Activated naive CD4-positive, alpha-beta T cell treated with anti-CD3 and anti-CD28 coated beads for 36 hours (primary cell): ENCODE data around the gene KIR2DL3. TPM values are rescaled to one million over a fixed set of nuclear protein-coding genes. Genes with fewer than 3 reads are reported as not detected.
"Not testable (repeated sequence)": the region's sequence is repeated elsewhere in the genome, so short reads cannot be mapped to it uniquely, and the experiment has no call there.

Source experiments
- CTCF ChIA-PET: fragments of 350-600 bp; sonication (Branson Sonifier 250); formaldehyde crosslinking; loops from one replicate; lab custom pipeline; 2021; ENCODE audit warnings: antibody characterized with exemption; lab: Charles Lee
- DNase-seq: peaks from one replicate; pipeline ENCODE4 v3.0.0-alpha.2; 2020
- H3K27ac Mint-ChIP-seq: one replicate; pipeline ENCODE4 v1.8.0; 2021; ENCODE audit warnings: mild to moderate bottlenecking, mixed read lengths
- H3K27me3 Mint-ChIP-seq: one replicate; pipeline ENCODE4 v1.8.0; 2021; ENCODE audit warnings: low read depth, mixed read lengths
- H3K36me3 Mint-ChIP-seq: one replicate; pipeline ENCODE4 v1.8.0; 2021; ENCODE audit warnings: low read depth, mixed read lengths
- H3K4me1 Mint-ChIP-seq: one replicate; pipeline ENCODE4 v1.8.0; 2021; ENCODE audit warnings: low read depth, mixed read lengths
- H3K4me3 Mint-ChIP-seq: one replicate; pipeline ENCODE4 v1.8.0; 2021; ENCODE audit warnings: mild to moderate bottlenecking, moderate library complexity, mixed read lengths
- H3K9me3 Mint-ChIP-seq: one replicate; pipeline ENCODE4 v1.8.0; 2021; ENCODE audit warnings: mixed read lengths
- intact Hi-C: fragments of 100-400 bp; cut with micrococcal nuclease; formaldehyde crosslinking; loops from one replicate; pipeline ENCODE4 v1.15.1; 2023
- total RNA-seq, 2 experiments: library from RNA; stranded (reverse); gene quantifications; one replicate each; pipeline ENCODE4 v1.2.3, GENCODE V29; 2021

The KIR2DL3 gene
- total RNA-seq, result not detected

GRCh38 chr19:54738306-54738705 is at the start of gene KIR2DL3:
KIR2DL3 (plus strand) TSS chr19:54738513; CDS start chr19:54738546, 33 bp downstream.
- H3K9me3 Mint-ChIP-seq, CTCF ChIA-PET, H3K27ac Mint-ChIP-seq, DNase-seq, H3K36me3 Mint-ChIP-seq, intact Hi-C loops, H3K4me1 Mint-ChIP-seq, H3K4me3 Mint-ChIP-seq, H3K27me3 Mint-ChIP-seq: not testable (repeated sequence)

GRCh38 chr19:54691582-54692297 is 46.6 kb upstream of the KIR2DL3 start:
- peaks cover 2% of the 10 kb centered on the region for H3K9me3 Mint-ChIP-seq
- intact Hi-C loops, result no loop called here
- H3K27me3 Mint-ChIP-seq, result peaks cover 20% of the 10 kb centered on the region
- no peak overlapping the region for H3K4me3 Mint-ChIP-seq
- H3K27ac Mint-ChIP-seq, result no peak overlapping the region
- H3K36me3 Mint-ChIP-seq, result no peaks in the 10 kb centered on the region
- CTCF ChIA-PET, result no interaction called here
- DNase-seq, result no peak
- no peaks in the 10 kb centered on the region for H3K4me1 Mint-ChIP-seq

DNA sequence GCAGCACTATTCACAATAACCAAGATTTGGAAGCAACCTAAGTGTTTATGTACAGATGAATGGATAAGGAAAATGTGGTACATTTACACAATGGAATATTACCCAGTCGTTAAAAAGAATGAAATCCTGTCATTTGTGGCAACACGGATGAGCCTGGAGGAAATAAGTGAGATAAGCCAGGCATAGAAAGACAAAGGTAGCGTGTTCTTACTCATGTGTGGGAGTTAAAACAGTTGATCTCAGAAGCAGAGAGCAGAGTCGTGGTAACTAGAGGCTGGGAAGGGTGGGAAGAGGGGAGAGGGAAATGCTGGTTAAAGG is 46.1 kb upstream of the KIR2DL3 start:
- no peak for DNase-seq
- peaks cover 20% of the 10 kb centered on the region for H3K27me3 Mint-ChIP-seq
- peaks cover 2% of the 10 kb centered on the region for H3K9me3 Mint-ChIP-seq
- H3K36me3 Mint-ChIP-seq, result no peaks in the 10 kb centered on the region
- no peaks in the 10 kb centered on the region for H3K4me1 Mint-ChIP-seq
- no peak overlapping the region for H3K4me3 Mint-ChIP-seq
- no peak overlapping the region for H3K27ac Mint-ChIP-seq
- CTCF ChIA-PET, result no interaction called here
- intact Hi-C loops, result no loop called here

- no peak overlapping the region for H3K27ac Mint-ChIP-seq
- H3K4me3 Mint-ChIP-seq, result no peak overlapping the region
- DNase-seq, result no peak
- CTCF ChIA-PET, result no interaction called here
- peaks cover 2% of the 10 kb centered on the region for H3K9me3 Mint-ChIP-seq
- intact Hi-C loops, result no loop called here
- H3K36me3 Mint-ChIP-seq, result no peaks in the 10 kb centered on the region
- H3K4me1 Mint-ChIP-seq, result no peaks in the 10 kb centered on the region
- peaks cover 24% of the 10 kb centered on the region for H3K27me3 Mint-ChIP-seq
These were observed 43.7 kb upstream of the KIR2DL3 start for GRCh38 chr19:54694648-54695047.

GRCh38 chr19:54696117-54696548 is 42.2 kb upstream of the KIR2DL3 start:
- Mint-ChIP-seq H3K36me3 (no peaks in the 10 kb centered on the region), H3K4me1 (no peaks in the 10 kb centered on the region), H3K27me3 (peaks cover 33% of the 10 kb centered on the region), H3K4me3 (no peak overlapping the region), H3K9me3 (peaks cover 2% of the 10 kb centered on the region), H3K27ac (no peak overlapping the region)
- no peak for DNase-seq
- intact Hi-C loops, result no loop called here
- CTCF ChIA-PET, result no interaction called here

GRCh38 chr19:54696766-54697165 is 41.5 kb upstream of the KIR2DL3 start:
- H3K4me3 Mint-ChIP-seq, result no peak overlapping the region
- H3K27me3 Mint-ChIP-seq, result peaks cover 29% of the 10 kb centered on the region
- no peak for DNase-seq
- no peak overlapping the region for H3K27ac Mint-ChIP-seq
- no peaks in the 10 kb centered on the region for H3K4me1 Mint-ChIP-seq
- CTCF ChIA-PET, result no interaction called here
- intact Hi-C loops, result no loop called here
- H3K36me3 Mint-ChIP-seq, result no peaks in the 10 kb centered on the region
- peaks cover 2% of the 10 kb centered on the region for H3K9me3 Mint-ChIP-seq

DNA sequence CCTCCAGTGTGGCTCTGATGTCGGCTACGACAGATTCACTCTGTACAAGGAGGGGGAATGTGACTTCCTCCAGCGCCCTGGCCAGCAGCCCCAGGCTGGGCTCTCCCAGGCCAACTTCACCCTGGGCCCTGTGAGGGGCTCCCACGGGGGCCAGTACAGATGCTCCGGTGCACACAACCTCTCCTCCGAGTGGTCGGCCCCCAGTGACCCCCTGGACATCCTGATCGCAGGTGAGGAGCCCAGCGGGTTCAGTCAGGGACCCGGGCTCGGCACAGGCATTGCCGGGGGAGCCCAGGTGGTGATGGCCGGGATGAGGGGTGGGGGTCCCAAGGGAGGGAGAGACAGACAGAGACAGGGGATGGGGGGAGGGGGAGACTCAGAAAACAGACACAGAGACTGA is 40.6 kb upstream of the KIR2DL3 start:
- intact Hi-C loops, H3K36me3 Mint-ChIP-seq, CTCF ChIA-PET, H3K4me1 Mint-ChIP-seq, DNase-seq, H3K4me3 Mint-ChIP-seq, H3K9me3 Mint-ChIP-seq, H3K27ac Mint-ChIP-seq: not testable (repeated sequence)
- H3K27me3 Mint-ChIP-seq, result peaks cover 24% of the 10 kb centered on the region

DNA sequence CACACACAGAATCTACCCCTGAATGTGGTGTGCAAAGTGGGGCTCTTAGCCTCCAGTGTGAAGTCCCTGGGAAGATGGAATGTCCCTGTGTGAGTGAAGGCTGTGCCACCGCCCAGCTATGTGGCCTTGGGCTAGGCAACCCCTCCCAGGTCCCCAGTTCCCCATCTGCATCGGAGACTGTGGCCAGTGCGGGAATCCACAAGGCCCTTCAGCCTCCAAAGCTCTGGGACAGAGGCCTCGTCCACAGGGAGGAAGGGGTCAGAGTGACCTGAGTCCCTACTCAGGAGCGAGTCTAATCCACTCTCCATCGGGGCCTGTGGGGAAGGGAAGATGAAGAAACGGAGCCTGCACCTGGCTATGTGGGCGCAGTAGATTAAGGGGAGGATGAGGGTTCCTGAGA is 33.4 kb upstream of the KIR2DL3 start:
- Mint-ChIP-seq H3K9me3 (no peaks in the 10 kb centered on the region), H3K4me3 (no peak overlapping the region), H3K27me3 (peaks cover 16% of the 10 kb centered on the region), H3K4me1 (no peaks in the 10 kb centered on the region), H3K27ac (no peak overlapping the region), H3K36me3 (no peaks in the 10 kb centered on the region)
- CTCF ChIA-PET, result no interaction called here
- no peak for DNase-seq
- intact Hi-C loops, result no loop called here

DNA sequence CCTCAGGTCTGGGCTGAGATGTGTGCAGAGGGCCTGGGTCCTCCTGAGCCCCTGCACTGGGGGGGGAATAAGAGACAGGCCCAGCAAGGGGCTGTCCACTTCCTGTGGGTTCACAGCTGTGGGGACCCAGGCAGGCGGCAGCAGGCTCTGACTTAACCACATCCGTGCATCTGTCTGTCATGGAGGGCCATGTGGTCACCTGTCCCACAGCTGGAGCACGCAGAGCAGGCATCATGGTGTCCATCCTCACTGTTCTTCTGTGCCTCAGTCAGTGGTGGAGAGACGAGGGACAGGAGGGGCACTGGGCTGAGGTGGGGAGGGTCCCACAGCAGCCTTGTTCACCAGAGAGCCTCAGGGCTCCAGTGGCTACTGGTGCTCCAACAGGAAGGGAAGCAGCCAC is 30.4 kb upstream of the KIR2DL3 start:
- intact Hi-C loops, result no loop called here

GRCh38 chr19:54708781-54709180 is 29.5 kb upstream of the KIR2DL3 start:
- DNase-seq, result no peak
- no peak overlapping the region for H3K4me3 Mint-ChIP-seq
- no peaks in the 10 kb centered on the region for H3K36me3 Mint-ChIP-seq
- H3K9me3 Mint-ChIP-seq, result no peaks in the 10 kb centered on the region
- CTCF ChIA-PET, result no interaction called here
- no peaks in the 10 kb centered on the region for H3K4me1 Mint-ChIP-seq
- H3K27ac Mint-ChIP-seq, result no peak overlapping the region
- intact Hi-C loops, result no loop called here
- peaks cover 10% of the 10 kb centered on the region for H3K27me3 Mint-ChIP-seq

More for the DNA sequence above, 30.4 kb upstream of the KIR2DL3 start:
- Mint-ChIP-seq H3K36me3 (no peaks in the 10 kb centered on the region), H3K27ac (no peak overlapping the region), H3K4me3 (no peak overlapping the region), H3K27me3 (peaks cover 8% of the 10 kb centered on the region), H3K9me3 (no peaks in the 10 kb centered on the region), H3K4me1 (no peaks in the 10 kb centered on the region)
- CTCF ChIA-PET, result no interaction called here
- no peak for DNase-seq

DNA sequence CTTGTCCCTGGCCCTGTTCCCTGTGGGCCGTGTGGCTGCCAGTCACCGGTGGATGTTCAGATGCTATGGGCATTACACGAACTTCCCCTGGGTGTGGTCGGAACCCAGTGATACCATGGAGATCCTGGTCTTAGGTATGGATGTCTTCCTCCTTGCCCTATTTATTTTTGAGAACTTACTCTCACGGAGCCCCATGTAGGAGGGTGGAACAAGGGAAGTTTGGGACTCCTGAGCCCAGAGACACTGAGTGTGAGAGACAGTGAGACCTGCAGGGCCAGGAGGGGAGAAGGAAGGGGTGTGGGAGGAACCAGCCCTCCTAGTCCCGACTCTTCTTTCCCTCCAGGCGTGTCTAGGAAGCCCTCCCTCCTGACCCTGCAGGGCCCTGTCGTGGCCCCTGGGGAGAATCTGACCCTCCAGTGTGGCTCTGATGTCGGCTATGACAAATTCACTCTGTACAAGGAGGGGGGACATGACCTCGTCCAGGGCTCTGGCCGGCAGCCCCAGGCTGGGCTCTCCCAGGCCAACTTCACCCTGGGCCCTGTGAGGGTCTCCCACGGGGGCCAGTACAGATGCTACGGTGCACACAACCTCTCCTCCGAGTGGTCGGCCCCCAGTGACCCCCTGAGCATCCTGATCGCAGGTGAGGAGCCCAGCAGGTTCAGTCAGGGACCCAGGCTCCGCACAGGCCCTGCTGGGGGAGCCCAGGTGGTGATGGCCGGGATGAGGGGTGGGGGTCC is 28.9 kb upstream of the KIR2DL3 start:
- no peak for DNase-seq
- intact Hi-C loops, result no loop called here
- Mint-ChIP-seq H3K36me3 (no peaks in the 10 kb centered on the region), H3K27me3 (peaks cover 10% of the 10 kb centered on the region), H3K27ac (no peak overlapping the region), H3K4me1 (no peaks in the 10 kb centered on the region), H3K9me3 (no peaks in the 10 kb centered on the region), H3K4me3 (no peak overlapping the region)
- CTCF ChIA-PET, result no interaction called here

GRCh38 chr19:54709956-54710355 is 28.4 kb upstream of the KIR2DL3 start:
- CTCF ChIA-PET, H3K9me3 Mint-ChIP-seq, H3K36me3 Mint-ChIP-seq, H3K4me3 Mint-ChIP-seq, H3K4me1 Mint-ChIP-seq, intact Hi-C loops, DNase-seq, H3K27ac Mint-ChIP-seq, H3K27me3 Mint-ChIP-seq: not testable (repeated sequence)

DNA sequence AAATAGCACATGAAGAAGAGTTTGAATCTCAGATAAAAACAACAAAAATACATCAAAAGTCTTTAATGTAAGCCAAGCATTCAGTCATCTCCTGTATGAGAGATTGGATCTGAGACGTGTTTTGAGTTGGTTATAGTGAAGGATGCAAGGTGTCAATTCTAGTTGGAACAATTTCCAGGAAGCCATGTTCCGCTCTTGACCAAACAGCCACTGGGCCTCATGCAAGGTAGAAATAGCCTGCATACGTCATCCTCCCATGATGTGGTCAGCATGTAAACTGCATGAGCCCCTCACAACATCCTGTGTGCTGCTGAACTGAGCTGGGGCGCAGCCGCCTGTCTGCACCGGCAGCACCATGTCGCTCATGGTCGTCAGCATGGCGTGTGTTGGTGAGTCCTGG is 14.2 kb upstream of the KIR2DL3 start, which contains the start of gene KIR3DL3:
KIR3DL3 (plus strand) TSS at position 301 of the 400 bp plus-strand sequence; CDS start at position 356, 55 bp downstream.
- no peak for DNase-seq
- no peak within 1 kb of the TSS for H3K27ac Mint-ChIP-seq
- CTCF ChIA-PET, result no interaction called here
- H3K9me3 Mint-ChIP-seq, result peaks cover 13% of the 10 kb centered on the region
- no peak within 1 kb of the TSS for H3K4me3 Mint-ChIP-seq
- no peaks in the 10 kb centered on the region for H3K36me3 Mint-ChIP-seq
- H3K27me3 Mint-ChIP-seq, result peaks cover 4% of the 10 kb centered on the region
- intact Hi-C loops, result no loop called here
- H3K4me1 Mint-ChIP-seq, result no peaks in the 10 kb centered on the region
